HFFc6 (cell line): ENCODE results near the gene MOCS3. TPM values are rescaled to one million over a fixed set of nuclear protein-coding genes. Genes with fewer than 3 reads are reported as not detected.
A peak's percentile ranks its signal among the peaks of the same experiment; 100 is the strongest.

Experiments used
- DNase-seq: peaks from one replicate; pipeline ENCODE4 v3.0.0-alpha.2; 2018
- H3K27ac Mint-ChIP-seq: 2 replicates; pipeline ENCODE4 v1.8.0; 2020; ENCODE audit warnings: mild to moderate bottlenecking, mixed read lengths
- H3K27me3 Mint-ChIP-seq: 2 replicates; pipeline ENCODE4 v1.8.0; 2021; ENCODE audit warnings: mild to moderate bottlenecking, moderate library complexity, mixed read lengths; ENCODE audit not compliant: insufficient read depth
- H3K36me3 Mint-ChIP-seq: 2 replicates; pipeline ENCODE4 v1.8.0; 2021; ENCODE audit warnings: low read depth, mixed read lengths
- H3K4me1 Mint-ChIP-seq: 2 replicates; pipeline ENCODE4 v1.8.0; 2020; ENCODE audit warnings: low read depth, mixed read lengths
- H3K4me3 Mint-ChIP-seq: 2 replicates; pipeline ENCODE4 v1.8.0; 2020; ENCODE audit warnings: mild to moderate bottlenecking, moderate library complexity, mixed read lengths
- H3K9me3 Mint-ChIP-seq: 2 replicates; pipeline ENCODE4 v1.8.0; 2020; ENCODE audit warnings: mild to moderate bottlenecking, mixed read lengths
- CTCF ChIP-seq: fragments of 200-600 bp; sonication (generic); IDR thresholded peaks from 2 replicates; pipeline ENCODE4 v1.5.0; 2021; ENCODE audit warnings: antibody characterized with exemption, mild to moderate bottlenecking
- total RNA-seq, 6 experiments: library from RNA; stranded (reverse); fragmentation: NEBNext Ultra II Directional; extraction: Animal tissue kit (Norgen Biotek cat#: 25700); gene quantifications; 2 replicates in 1 of 6; 3 replicates in 5 of 6; pipeline ENCODE4 v1.2.3, GENCODE V29; 2021

MOCS3 gene
- total RNA-seq, 6 experiments from 2014 or later, result 5.0 to 6.1 (median 5.4) TPM

DNA sequence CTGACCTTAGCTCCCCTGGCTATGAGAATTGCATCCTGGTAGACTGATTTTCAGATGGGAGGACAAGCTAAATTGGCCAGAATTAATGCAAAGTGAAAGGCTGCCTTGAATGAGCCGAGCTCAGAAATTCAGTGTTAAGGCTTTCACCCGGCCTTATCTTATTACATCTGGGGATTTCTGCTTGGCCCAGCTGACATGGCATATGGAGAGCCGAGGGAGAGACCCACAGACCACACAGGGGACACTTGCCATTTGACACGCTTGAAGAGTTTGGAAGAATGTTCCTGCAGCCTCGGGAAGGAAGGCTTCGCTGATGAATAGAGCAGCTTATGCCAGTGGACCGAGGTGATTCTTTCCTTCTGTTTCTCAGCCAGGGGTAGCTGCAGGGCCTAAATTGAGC lies 9.0 kb downstream of the MOCS3 start:
- no peak overlapping the region for H3K4me3 Mint-ChIP-seq
- no peak for DNase-seq
- no peaks in the 10 kb centered on the region for H3K36me3 Mint-ChIP-seq
- peaks cover 13% of the 10 kb centered on the region; the same call in 1 of the 2 replicates for H3K4me1 Mint-ChIP-seq
- no peaks in the 10 kb centered on the region for H3K9me3 Mint-ChIP-seq
- no peak overlapping the region for H3K27ac Mint-ChIP-seq
- H3K27me3 Mint-ChIP-seq, result peaks cover 21% of the 10 kb centered on the region
- no peak for TF ChIP-seq CTCF

GRCh38 chr20:50968289-50968688 lies 9.7 kb downstream of the MOCS3 start:
- Mint-ChIP-seq H3K4me3 (no peak overlapping the region), H3K27ac (no peak overlapping the region), H3K4me1 (peaks cover 13% of the 10 kb centered on the region; the same call in 1 of the 2 replicates), H3K9me3 (no peaks in the 10 kb centered on the region), H3K36me3 (no peaks in the 10 kb centered on the region), H3K27me3 (peaks cover 21% of the 10 kb centered on the region)
- no peak for TF ChIP-seq CTCF
- DNase-seq, result no peak

- H3K36me3 Mint-ChIP-seq, result 0 out of 2 replicates have a peak, but pooled peaks cover under 1% of the 10 kb centered on the region
- TF ChIP-seq CTCF, result no peak
- H3K9me3 Mint-ChIP-seq, result no peaks in the 10 kb centered on the region
- no peak overlapping the region for H3K4me3 Mint-ChIP-seq
- peaks cover 21% of the 10 kb centered on the region for H3K27me3 Mint-ChIP-seq
- no peak overlapping the region for H3K27ac Mint-ChIP-seq
- no peak for DNase-seq
- peaks cover 13% of the 10 kb centered on the region; the same call in 1 of the 2 replicates for H3K4me1 Mint-ChIP-seq
Measured at GRCh38 chr20:50969435-50969834, 10.8 kb downstream of the MOCS3 start.

DNA sequence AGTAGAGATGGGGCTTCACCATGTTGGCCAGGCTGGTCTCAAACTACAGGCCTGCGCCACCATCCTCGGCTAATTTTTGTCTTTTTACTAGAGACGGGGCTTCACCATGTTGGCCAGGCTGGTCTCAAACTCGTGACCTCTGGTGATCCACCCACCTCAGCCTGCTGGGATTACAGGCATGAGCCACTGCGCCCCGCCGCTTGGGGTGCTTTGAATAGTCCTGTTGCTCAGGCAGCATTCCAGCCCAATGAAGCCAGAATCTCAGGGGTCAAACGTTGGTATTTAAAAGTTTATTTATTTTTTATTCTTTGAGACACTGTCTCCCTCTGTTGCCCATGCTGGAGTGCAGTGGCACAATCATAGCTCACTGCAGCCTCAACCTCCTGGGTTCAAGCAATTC lies 11.3 kb downstream of the MOCS3 start:
- peaks cover 21% of the 10 kb centered on the region for H3K27me3 Mint-ChIP-seq
- H3K4me3 Mint-ChIP-seq, result no peak overlapping the region
- H3K4me1 Mint-ChIP-seq, result peaks cover 13% of the 10 kb centered on the region; the same call in 1 of the 2 replicates
- H3K36me3 Mint-ChIP-seq, result peaks cover 5% of the 10 kb centered on the region; the same call in 1 of the 2 replicates
- peak; percentile 16; the same call in 1 of the 2 replicates for TF ChIP-seq CTCF
- no peaks in the 10 kb centered on the region for H3K9me3 Mint-ChIP-seq
- no peak overlapping the region for H3K27ac Mint-ChIP-seq
- peak; percentile 17 for DNase-seq

DNA sequence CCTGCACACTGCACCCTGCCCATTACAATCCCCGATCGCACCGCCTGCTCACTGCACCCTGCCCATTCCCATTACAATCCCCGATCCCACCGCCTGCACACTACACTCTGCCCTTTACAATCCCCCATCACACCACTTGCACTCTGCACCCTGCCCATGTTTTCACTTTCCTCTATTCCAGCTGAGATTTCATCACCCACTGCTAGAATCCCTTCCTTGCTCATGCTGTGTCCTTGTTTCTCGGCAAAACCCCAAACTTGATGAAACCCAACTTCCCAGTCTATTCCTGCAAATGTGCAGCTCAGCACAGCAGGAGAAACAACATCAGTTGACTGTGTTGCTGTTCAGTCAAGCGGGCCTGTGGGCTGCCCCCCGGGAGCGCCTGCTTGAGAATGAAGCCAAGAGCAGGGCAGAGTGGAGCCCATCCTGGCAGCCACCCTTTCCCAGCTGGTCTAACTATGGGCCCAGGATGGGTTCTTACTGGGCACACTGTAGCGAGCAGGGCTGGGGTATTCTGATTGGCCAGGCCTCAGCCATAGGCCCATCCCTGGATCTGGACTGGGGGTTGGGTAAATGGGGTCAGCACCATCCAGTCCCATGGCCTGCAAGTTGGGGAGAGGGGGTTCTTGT lies 17.2 kb downstream of the MOCS3 start:
- Mint-ChIP-seq H3K4me1 (peaks cover 31% of the 10 kb centered on the region), H3K27me3 (peaks cover 9% of the 10 kb centered on the region), H3K27ac (no peak overlapping the region; the same call in 1 of the 2 replicates), H3K4me3 (no peak overlapping the region), H3K36me3 (peaks cover 5% of the 10 kb centered on the region; the same call in 1 of the 2 replicates), H3K9me3 (no peaks in the 10 kb centered on the region)
- no peak for DNase-seq
- no peak for TF ChIP-seq CTCF
